ENCODE measurements around the gene MAPRE3. TPM values are rescaled to one million over a fixed set of nuclear protein-coding genes. Genes with fewer than 3 reads are reported as not detected.
"Not testable (repeated sequence)": the region's sequence is repeated elsewhere in the genome, so short reads cannot be mapped to it uniquely, and the experiment has no call there.

Gene MAPRE3
- 2.3 and 4.2 TPM in 2 replicates for total RNA-seq (2014; rRNA removed; shearing (Covaris generic))

DNA sequence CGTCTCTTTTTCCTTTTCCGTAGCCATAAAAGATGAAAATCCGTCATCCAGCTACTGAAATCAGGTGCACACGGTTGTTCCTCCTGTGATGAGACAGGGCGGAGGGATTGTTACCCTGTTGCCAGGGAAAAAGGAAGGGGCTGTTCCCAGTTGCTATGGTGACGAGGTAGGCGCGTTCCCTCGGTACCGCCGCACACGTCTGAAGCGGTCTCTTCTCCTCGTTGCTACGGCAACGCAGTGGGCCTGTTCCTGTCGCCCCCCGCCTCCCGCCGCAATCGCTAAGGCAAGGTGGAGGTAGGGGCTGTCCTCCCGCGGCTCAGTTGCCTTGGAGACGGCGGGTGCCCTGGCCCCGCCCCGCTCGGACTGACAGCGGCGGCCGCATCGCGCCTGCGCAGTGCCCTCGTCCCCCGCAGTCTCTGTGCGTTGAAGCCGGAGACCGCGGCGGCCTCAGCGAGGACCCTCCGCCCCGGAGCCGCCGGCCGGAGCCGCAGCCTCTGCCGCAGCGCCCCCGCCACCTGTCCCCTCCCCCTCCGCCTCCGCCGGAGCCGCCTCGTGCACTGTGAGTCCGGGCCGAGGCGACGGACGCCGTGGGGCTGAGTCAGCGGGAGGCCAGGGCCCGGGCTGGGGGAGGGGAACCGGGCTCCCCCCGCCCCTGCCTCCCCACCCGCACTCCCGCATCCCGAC, at the start of gene MAPRE3:
TSS of gene MAPRE3 (plus strand) at position 394 of the 684 bp plus-strand sequence. CDS start 51,582 bp downstream, outside the sequence.
- in situ Hi-C loops (cut with HindIII; ENCODE audit: low sequenced_read_pairs): no loop called here
- DNase-seq (ENCODE audit: low spot score): peak; percentile 96

DNA sequence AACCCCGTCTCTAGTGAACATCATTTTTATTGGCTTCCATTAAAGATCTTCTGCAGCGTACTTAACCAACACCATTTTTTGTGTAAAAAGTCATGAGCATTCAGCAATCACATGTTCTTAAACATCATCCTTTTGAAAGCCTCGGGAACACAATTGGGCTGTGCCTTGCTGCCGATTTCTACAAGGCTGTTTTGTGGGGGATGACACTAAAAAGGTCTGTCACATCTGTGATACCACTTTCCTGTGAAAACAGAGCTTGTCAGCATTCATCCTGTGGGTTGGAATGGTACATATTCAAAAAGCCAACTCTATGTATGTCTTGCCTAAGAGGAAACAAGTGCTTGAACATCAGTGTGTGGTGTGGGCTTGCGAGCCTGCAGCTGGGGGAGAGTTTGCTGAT, 49.1 kb upstream of the MAPRE3 start:
- DNase-seq (ENCODE audit: low spot score): no peak
- in situ Hi-C loops (cut with HindIII; ENCODE audit: low sequenced_read_pairs): no loop called here

DNA sequence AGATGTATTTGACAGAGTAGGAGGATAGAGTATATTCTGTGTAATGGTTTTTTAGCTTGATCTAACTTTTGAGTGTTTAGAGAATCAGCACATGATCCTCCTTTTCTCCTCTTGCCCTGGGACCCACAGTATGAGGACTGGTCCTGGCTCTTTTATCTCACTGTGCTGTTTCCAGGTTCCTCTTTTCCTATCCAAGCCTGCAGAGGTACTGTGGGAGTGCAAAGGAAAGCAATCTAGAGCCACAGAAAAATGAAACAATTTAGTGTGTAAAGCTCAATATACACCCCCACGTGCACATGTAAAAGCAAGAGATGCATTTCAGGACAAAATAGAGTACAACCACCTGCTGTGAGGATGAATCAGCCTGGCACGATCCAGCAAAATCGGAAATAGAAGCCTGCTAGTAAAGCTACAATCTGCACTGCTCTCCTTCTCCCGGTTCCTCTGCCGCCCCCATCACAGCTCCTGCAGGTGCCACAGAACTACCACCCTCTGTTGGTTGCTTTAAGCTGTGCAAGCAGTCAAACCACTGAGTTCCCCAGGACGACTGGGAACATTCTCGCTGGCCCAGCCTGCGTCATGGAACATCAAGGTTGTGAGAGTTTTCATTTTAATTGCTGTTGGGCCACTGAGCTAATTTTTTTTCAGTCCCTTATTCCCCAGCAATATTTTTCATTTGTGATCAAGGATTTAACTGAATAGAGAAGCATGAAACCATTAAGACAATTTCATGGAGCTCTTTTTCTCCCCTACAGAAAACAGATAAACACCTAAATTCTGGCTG, 47.8 kb upstream of the MAPRE3 start:
- DNase-seq (ENCODE audit: low spot score): peak; percentile 92
- in situ Hi-C loops (cut with HindIII; ENCODE audit: low sequenced_read_pairs): no loop called here

DNA sequence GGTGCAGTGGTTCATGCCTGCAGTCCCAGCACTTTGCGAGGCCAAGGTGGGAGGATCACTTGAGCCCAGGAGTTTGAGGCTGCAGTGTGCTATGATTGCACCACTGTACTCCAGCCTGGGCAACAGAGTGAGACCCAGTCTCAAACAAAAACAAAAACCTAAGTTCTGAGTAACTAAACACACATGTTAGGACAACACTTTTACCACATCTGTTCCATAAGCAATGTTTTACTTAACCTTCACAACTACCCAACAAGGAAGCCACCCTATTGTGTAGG, 47.3 kb upstream of the MAPRE3 start:
- in situ Hi-C loops (cut with HindIII; ENCODE audit: low sequenced_read_pairs); DNase-seq (ENCODE audit: low spot score): not testable (repeated sequence)

DNA sequence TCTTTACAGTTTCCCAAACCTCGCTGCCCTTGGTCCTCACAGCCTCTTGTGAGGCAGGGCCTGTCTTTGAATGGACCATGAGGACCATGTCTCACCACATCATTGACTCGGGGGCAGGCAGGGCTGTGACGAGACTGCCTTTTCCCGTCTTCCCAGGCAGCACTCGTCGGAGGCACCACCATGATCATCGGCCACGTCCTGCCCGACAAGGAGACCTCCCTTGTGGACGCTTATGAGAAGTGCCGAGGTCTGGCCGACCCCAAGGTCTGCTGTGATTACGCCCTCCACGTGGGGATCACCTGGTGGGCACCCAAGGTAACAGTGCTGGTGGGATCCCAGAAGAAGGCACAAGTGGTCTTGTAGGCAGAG, 45.7 kb upstream of the MAPRE3 start:
- DNase-seq (ENCODE audit: low spot score): no peak
- in situ Hi-C loops (cut with HindIII; ENCODE audit: low sequenced_read_pairs): no loop called here

DNA sequence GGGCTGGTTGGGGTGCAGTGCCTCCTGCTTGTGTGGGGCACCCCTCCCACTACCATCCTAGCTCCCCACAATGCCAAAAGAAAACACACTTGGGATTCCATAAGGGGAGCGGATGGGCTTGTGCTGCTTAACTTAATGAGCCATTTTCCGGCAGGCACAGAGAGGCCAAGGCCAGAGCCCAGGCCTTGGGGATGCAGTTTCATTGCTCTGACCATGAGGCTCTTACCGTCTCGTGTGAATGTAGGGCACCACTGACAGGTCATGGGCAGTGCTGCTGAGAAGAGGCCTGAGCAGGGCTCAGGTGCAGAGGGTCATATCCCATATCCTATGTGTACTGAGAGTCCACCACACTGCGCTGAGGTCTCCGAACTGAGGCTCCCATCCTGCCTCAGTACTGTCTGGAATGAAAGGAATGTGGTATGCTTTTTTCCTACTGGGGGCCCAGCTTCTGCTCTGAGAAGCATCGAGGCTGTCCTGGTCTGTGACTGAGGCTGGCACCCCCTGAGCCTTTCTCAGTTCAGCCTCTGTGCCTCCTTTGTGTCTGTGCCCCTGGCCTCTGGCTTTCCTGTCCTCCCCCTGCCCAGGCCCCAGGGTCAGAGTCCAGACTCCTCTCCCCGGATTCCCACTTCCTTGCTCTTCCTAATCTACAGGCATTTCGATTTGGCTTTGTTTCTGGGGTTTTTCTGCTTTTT, 45.2 kb upstream of the MAPRE3 start:
- no peak for DNase-seq (ENCODE audit: low spot score)
- in situ Hi-C loops (cut with HindIII; ENCODE audit: low sequenced_read_pairs): no loop called here

DNA sequence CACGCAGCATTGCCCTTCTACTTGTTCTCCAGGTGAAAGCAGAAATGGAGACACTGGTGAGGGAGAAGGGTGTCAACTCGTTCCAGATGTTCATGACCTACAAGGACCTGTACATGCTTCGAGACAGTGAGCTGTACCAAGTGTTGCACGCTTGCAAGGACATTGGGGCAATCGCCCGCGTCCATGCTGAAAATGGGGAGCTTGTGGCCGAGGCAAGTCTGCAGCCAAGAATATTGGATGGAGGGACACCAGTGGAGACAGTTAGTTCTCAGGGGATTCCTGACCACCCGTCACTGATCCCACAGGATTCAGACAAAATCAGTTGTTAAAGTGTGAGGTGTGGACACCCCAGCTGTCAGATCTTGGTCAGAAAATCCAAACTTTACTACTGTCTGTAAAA, 43.2 kb upstream of the MAPRE3 start:
- DNase-seq (ENCODE audit: low spot score): no peak
- in situ Hi-C loops (cut with HindIII; ENCODE audit: low sequenced_read_pairs): no loop called here

DNA sequence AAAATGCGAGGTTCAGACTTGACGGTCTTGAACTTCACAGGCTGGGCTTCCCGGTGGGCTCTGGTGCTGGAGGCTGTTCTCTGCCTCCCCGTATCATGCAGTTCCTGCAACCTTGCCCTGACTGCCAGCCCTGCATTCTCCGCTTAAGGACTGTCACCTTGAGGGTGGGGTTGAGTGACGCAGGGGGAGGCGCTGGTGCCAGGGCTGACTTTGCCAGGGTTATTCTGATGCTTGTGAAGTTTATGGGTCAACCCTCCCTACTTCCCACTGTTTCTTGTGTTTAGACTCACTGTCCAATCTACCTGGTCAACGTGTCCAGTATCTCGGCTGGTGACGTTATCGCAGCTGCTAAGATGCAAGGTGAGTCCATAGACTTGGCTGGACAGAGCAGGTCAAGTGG, 37.5 kb upstream of the MAPRE3 start:
- no peak for DNase-seq (ENCODE audit: low spot score)
- in situ Hi-C loops (cut with HindIII; ENCODE audit: low sequenced_read_pairs): no loop called here

DNA sequence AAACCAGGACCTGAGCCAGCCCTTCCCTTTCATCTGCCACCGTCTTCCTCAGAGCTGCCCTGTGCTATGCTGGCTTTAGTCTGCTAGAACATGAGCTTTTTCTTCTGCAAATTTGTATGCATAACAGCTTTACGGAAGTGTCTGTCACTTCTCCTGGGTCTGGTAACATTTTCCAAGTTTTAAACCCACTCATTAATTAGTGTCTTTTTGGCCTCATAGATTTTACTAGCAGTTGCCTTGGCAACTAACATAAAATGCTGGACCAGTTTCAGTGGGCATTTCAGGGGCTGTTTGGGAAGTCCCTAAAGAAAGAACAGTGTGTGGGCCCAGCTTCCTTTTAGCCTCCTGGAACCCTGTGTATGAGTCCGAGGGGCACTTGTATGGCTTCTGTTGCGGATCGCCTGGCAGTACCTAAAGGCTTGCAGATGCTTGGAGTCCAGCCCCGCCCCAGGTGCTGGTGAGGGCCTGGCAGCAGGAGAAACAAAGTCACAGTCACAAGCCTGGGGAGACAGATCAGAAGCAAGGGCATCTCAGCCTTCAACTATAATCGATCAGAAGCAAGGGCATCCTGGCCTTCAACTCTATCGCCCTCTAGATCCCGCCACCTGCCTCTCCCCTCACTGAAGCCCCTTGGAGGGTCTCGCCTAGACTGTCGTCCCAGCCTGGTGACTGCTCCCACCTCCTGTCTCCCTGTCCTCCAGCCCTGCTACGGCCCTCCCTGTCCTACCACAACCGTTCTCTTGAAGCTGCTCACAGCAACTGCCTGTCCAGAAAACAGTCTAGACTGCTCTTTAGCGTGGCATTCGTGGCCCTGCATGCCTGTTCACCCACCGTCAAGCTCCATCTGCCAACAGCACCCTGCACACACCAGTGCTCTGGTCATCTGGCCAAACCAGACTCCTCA, 36.8 kb upstream of the MAPRE3 start:
- in situ Hi-C loops (cut with HindIII; ENCODE audit: low sequenced_read_pairs): no loop called here
- no peak for DNase-seq (ENCODE audit: low spot score)

DNA sequence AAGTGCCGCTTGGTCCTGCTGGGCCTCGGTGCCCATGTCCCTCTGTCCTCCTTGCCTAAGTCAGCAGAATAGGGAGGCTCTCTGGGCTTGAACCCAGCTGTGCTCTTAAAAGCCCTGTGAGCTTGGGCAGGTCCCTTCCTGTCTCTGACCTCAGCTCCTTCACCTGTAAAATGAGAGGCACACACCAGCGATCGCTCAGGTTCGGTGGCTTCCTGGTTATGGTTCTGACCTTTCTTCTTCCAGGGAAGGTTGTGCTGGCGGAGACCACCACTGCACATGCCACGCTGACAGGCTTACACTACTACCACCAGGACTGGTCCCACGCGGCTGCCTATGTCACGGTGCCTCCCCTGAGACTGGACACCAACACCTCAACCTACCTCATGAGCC, 36.1 kb upstream of the MAPRE3 start:
- in situ Hi-C loops (cut with HindIII; ENCODE audit: low sequenced_read_pairs): no loop called here
- no peak for DNase-seq (ENCODE audit: low spot score)

DNA sequence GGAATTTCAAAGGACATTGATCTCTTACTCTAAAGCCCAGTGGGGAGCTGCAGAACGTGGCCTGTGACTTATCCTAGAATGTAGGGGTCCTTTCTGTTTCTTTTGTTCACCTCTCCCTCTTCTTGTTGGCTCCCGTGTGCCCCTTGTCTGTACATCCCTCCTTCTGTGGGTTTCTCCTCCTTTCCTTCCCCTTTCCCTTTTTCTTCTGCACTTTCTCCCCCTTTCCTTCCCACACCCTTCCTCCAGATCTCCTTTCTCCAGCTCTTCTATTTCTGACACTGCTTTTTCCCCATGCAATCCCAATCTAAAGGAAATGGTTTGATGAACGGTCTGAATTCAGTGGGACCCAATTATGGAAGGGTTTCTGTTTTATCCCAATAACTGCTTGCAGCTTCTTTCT, 35.5 kb upstream of the MAPRE3 start:
- DNase-seq (ENCODE audit: low spot score): no peak
- in situ Hi-C loops (cut with HindIII; ENCODE audit: low sequenced_read_pairs): no loop called here

DNA sequence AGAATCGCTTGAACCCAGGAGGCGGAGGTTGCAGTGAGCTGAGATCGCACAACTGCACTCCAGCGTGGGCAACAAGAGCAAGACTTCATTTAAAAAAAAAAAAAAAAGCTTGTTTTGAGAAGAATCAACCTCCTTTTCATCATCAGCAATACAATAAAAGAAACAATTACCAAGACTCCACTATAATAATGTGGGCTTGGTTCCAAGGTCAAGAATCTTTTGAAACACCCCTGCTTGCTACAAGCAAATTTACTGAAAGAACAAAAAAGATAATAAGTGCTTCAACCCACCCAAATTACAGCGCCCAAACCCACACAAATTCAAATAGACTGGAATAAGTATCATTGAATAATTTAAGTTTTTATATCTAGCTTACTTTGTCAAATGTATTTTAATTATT, 33.6 kb upstream of the MAPRE3 start:
- in situ Hi-C loops (cut with HindIII; ENCODE audit: low sequenced_read_pairs): no loop called here
- no peak for DNase-seq (ENCODE audit: low spot score)

DNA sequence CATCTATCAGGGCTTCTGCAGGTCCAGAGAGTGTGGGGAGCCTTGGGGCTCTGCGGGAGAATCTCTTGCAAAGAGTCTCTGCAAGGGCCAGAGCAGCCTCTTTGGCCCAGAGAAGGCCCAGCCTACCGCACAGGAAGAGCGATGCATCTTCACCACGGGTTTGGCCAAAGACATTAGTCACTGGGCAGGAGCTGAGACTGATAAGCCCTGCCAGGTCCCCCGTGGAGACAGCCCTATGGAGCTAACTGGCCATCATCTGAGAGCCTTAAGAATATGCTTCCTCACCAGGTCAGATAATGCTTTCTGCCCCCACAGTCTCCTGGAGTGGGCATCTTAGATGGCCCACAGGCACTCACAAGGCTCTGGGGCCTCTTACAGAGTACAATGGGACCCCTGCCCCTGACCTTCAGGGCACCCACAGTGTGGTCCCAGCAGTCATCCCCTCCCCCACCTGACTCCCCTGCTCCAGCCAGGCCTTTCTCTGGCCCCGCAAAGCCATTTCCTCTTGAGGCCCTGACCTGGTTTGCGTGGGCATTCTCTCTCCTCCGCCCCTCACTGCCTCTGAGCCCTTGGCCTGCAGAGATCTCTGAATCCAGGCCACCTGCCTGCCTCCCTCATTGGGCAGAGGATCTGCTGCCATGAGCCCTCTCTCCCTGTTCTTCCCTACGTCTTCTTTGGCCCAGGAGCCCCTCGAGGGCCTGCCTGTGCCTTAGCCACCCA, 31.9 kb upstream of the MAPRE3 start:
- in situ Hi-C loops (cut with HindIII; ENCODE audit: low sequenced_read_pairs): no loop called here
- peak; percentile 49 for DNase-seq (ENCODE audit: low spot score)

DNA sequence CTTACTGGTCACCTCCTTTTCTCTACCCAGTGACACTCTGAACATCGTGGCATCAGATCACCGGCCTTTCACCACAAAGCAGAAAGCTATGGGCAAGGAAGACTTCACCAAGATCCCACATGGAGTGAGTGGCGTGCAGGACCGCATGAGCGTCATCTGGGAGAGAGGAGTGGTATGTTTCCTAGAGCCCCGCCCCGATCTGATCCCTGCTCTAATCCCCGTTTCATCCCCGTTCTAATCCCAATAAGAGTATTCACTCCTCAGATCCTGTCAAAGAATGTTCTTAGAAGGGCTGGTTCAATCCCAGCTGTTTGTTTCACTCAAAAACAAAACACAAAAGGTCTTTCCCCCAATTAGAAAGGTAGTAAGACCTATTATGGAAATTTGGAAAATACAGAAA, 30.4 kb upstream of the MAPRE3 start:
- no peak for DNase-seq (ENCODE audit: low spot score)
- in situ Hi-C loops (cut with HindIII; ENCODE audit: low sequenced_read_pairs): no loop called here

DNA sequence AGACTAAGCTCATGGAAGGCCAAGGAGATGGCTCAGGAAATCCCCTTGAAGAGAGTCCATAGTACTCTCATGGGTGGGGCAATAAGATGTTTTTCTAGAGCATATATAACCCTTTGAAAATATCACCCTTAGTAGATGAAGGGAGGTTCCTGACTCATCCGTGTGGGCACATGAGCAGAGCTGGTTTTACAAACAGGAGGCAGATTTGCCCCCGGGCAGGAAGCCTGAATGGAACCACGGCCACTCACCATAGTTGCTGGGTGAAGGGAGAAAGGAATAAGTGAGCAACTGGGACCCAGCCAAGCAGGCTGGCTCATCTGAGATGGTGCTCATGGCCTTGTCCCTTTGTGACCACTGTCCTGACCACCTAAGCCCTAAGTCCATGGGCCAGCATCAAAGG, 29.0 kb upstream of the MAPRE3 start:
- DNase-seq (ENCODE audit: low spot score): no peak
- in situ Hi-C loops (cut with HindIII; ENCODE audit: low sequenced_read_pairs): no loop called here

DNA sequence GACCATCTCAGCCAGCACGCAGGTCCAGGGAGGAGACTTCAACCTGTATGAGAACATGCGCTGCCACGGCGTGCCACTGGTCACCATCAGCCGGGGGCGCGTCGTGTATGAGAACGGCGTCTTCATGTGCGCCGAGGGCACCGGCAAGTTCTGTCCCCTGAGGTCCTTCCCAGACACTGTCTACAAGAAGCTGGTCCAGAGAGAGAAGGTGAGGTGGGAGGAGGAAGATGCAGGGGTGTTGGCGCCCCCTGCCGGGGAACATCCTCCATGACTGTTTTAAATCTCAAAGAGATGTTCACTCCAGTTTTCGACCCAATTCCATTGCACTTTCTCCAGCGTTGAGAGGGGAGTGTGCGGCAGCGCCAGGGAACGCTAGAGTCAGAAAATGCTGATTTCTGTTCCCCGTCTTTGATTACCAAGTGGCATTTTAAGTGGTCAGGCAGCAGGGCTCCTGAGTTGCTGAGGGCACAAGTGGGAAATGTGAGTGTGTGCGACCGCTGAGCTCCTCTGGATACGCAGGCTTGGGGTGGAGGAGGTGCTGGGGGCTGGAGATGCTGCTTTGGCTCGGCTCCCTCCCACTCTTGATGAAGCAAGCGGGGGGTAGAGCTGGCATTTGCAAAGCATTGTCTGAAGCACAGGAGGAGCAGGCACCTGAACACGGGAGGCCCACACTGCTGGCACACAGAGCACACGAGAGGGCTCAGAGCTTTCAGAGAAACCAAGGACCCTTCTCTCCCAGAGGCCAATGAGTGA, 27.7 kb upstream of the MAPRE3 start:
- peak; percentile 83 for DNase-seq (ENCODE audit: low spot score)
- in situ Hi-C loops (cut with HindIII; ENCODE audit: low sequenced_read_pairs): no loop called here

DNA sequence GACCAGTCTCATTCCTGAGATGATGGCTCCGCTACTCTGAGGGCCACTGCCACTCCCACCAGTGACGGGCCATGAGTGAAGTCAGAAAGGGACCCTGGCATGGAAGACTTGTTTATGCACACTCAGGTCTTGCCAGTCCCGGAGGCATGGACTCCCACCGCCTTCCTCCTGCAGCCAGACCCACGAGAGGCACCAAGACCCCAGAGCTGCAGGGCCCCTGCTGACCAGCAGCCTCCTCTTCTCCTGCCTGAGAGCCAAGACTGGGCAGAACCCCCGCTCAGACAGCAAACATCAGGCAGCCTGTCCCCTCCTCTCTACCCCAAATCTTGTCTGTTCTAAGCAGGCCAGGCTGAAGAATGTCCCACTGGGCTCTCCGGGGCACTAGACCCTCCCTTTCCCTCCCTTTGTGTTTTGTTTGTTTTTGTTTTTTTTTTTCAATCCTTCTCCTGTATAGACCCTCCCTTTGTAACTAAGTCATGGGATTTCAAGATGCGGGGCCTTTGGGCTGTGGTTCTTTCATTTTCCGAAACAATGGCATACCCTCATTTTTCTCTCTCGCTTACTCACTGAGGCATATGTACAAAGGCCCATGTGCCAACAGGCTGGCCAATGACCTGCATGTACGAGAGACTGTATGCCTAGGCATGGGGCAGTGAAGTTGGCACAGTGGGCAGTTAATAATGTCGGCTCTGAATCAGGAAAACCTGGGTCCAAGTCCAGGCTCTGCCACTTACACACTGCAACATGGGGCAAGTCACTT, 24.3 kb upstream of the MAPRE3 start:
- in situ Hi-C loops (cut with HindIII; ENCODE audit: low sequenced_read_pairs): no loop called here
- DNase-seq (ENCODE audit: low spot score): no peak

All from G401 (cell line).